PC-3 (cell line): ENCODE measurements around the gene KCNQ1.

Source experiments
- EZH2 ChIP-seq: fragments of 300-600 bp; sonication (generic); IDR thresholded peaks from one replicate; pipeline ENCODE4 v1.6.1; 2017; ENCODE audit warnings: antibody characterized with exemption, mild to moderate bottlenecking, low read length; ENCODE audit not compliant: unreplicated experiment
- EZH2phosphoT487 ChIP-seq: fragments of 300-600 bp; sonication (generic); IDR thresholded peaks from 2 replicates; pipeline ENCODE4 v1.6.1; 2018; ENCODE audit warnings: mild to moderate bottlenecking, antibody characterized with exemption, low read length, borderline replicate concordance
- TF ChIP-seq, protein P1 (sequence below): fragments of 300-600 bp; sonication (generic); conservative IDR thresholded peaks from 2 replicates; pipeline ENCODE4 v1.5.1; 2017; ENCODE audit warnings: antibody characterized with exemption, low read depth, mild to moderate bottlenecking, low read length

DNA sequence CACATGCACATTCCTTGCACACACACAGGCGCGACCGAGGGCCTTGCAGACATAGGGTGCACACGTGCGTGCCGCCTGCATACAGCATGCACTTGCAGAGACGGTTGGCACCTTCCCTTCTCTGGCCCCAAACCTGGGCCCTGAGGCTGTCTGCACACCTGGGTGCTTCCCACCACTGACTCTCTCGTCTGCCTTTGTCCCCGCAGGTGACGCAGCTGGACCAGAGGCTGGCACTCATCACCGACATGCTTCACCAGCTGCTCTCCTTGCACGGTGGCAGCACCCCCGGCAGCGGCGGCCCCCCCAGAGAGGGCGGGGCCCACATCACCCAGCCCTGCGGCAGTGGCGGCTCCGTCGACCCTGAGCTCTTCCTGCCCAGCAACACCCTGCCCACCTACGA, 402.8 kb downstream of the KCNQ1 start:
- TF ChIP-seq, protein P1, sequence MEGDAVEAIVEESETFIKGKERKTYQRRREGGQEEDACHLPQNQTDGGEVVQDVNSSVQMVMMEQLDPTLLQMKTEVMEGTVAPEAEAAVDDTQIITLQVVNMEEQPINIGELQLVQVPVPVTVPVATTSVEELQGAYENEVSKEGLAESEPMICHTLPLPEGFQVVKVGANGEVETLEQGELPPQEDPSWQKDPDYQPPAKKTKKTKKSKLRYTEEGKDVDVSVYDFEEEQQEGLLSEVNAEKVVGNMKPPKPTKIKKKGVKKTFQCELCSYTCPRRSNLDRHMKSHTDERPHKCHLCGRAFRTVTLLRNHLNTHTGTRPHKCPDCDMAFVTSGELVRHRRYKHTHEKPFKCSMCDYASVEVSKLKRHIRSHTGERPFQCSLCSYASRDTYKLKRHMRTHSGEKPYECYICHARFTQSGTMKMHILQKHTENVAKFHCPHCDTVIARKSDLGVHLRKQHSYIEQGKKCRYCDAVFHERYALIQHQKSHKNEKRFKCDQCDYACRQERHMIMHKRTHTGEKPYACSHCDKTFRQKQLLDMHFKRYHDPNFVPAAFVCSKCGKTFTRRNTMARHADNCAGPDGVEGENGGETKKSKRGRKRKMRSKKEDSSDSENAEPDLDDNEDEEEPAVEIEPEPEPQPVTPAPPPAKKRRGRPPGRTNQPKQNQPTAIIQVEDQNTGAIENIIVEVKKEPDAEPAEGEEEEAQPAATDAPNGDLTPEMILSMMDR, result no peak
- no peak for TF ChIP-seq EZH2
- TF ChIP-seq EZH2phosphoT487, result no peak
